KMS-11 (cell line): Measurements from ENCODE around the gene MAP3K7.

Experiments used
- H2AFZ ChIP-seq: fragments of 200-600 bp; sonication (generic); 2 replicates; pipeline ENCODE4 v1.6.1; 2016; ENCODE audit warnings: antibody characterized with exemption, mixed run types, low read depth
- H3K27ac ChIP-seq: fragments of 200-600 bp; sonication (generic); 2 replicates; pipeline ENCODE4 v1.6.1; 2016; ENCODE audit warnings: mild to moderate bottlenecking, mixed run types
- H3K27me3 ChIP-seq: fragments of 200-600 bp; sonication (generic); 2 replicates; pipeline ENCODE4 v1.6.1; 2017; ENCODE audit warnings: mild to moderate bottlenecking, low read depth, mixed run types, moderate library complexity; ENCODE audit not compliant: insufficient read depth
- H3K36me3 ChIP-seq: fragments of 200-600 bp; sonication (generic); 2 replicates; pipeline ENCODE4 v1.6.1; 2017; ENCODE audit warnings: mild to moderate bottlenecking, mixed run types; ENCODE audit not compliant: insufficient read depth
- H3K4me1 ChIP-seq: fragments of 200-600 bp; sonication (generic); 2 replicates; pipeline ENCODE4 v1.6.1; 2016; ENCODE audit warnings: mild to moderate bottlenecking, low read depth, mixed run types; ENCODE audit not compliant: poor library complexity, severe bottlenecking
- H3K4me2 ChIP-seq: fragments of 200-600 bp; sonication (generic); 2 replicates; pipeline ENCODE4 v1.7.0; 2016; ENCODE audit warnings: mild to moderate bottlenecking, mixed run types
- H3K4me3 ChIP-seq: fragments of 200-600 bp; sonication (generic); IDR thresholded peaks from 2 replicates; pipeline ENCODE4 v1.6.1; 2017; ENCODE audit warnings: low read depth, low read length, mixed read lengths; ENCODE audit not compliant: insufficient read depth
- H3K79me2 ChIP-seq: fragments of 200-600 bp; sonication (generic); 2 replicates; pipeline ENCODE4 v1.6.1; 2016; ENCODE audit warnings: low read depth, mixed run types; ENCODE audit not compliant: insufficient read depth
- H3K9ac ChIP-seq: fragments of 200-600 bp; sonication (generic); 2 replicates; pipeline ENCODE4 v1.6.1; 2016; ENCODE audit warnings: mild to moderate bottlenecking, mixed run types
- H4K20me1 ChIP-seq: fragments of 200-600 bp; sonication (generic); 2 replicates; pipeline ENCODE4 v1.6.1; 2016; ENCODE audit warnings: mild to moderate bottlenecking, mixed run types; ENCODE audit not compliant: insufficient read depth
- CTCF ChIP-seq: fragments of 200-600 bp; sonication (generic); conservative IDR thresholded peaks from 2 replicates; pipeline ENCODE4 v1.6.1; 2017; ENCODE audit warnings: low read depth, mild to moderate bottlenecking, antibody characterized with exemption, low read length, moderate library complexity, mixed read lengths

MAP3K7 gene

GRCh38 chr6:90583836-90584481 is 2.9 kb downstream of the MAP3K7 start:
- Histone ChIP-seq H4K20me1 (no peaks in the 10 kb centered on the region), H3K36me3 (no peaks in the 10 kb centered on the region), H3K4me1 (peaks cover 37% of the 10 kb centered on the region), H3K4me3 (no peak overlapping the region), H3K9ac (no peak overlapping the region), H3K27ac (no peak overlapping the region), H3K27me3 (no peaks in the 10 kb centered on the region), H3K79me2 (peaks cover 55% of the 10 kb centered on the region), H3K4me2 (no peak overlapping the region), H2AFZ (no peak overlapping the region)
- TF ChIP-seq CTCF = no peak

GRCh38 chr6:90583179-90583835 is 3.6 kb downstream of the MAP3K7 start:
- H3K9ac ChIP-seq = no peak overlapping the region
- H3K27me3 ChIP-seq = no peaks in the 10 kb centered on the region
- peaks cover 55% of the 10 kb centered on the region for H3K79me2 ChIP-seq
- H3K4me1 ChIP-seq = peaks cover 37% of the 10 kb centered on the region
- no peak overlapping the region for H3K4me2 ChIP-seq
- H4K20me1 ChIP-seq = no peaks in the 10 kb centered on the region
- no peak overlapping the region for H3K4me3 ChIP-seq
- no peak for TF ChIP-seq CTCF
- H2AFZ ChIP-seq = no peak overlapping the region
- no peak overlapping the region for H3K27ac ChIP-seq
- H3K36me3 ChIP-seq = no peaks in the 10 kb centered on the region

- no peak overlapping the region; the same call in 1 of the 2 replicates for H3K4me2 ChIP-seq
Measured at GRCh38 chr6:90581146-90581545, 5.7 kb downstream of the MAP3K7 start.

GRCh38 chr6:90578894-90579549 is 7.8 kb downstream of the MAP3K7 start:
- TF ChIP-seq CTCF = no peak
- Histone ChIP-seq H4K20me1 (no peaks in the 10 kb centered on the region), H2AFZ (no peak overlapping the region), H3K4me3 (no peak overlapping the region), H3K79me2 (peaks cover 33% of the 10 kb centered on the region; the same call in 1 of the 2 replicates), H3K27me3 (no peaks in the 10 kb centered on the region), H3K36me3 (no peaks in the 10 kb centered on the region), H3K9ac (no peak overlapping the region), H3K4me1 (peaks cover 44% of the 10 kb centered on the region), H3K27ac (no peak overlapping the region), H3K4me2 (no peak overlapping the region)

More at GRCh38 chr6:90581146-90581545, 5.7 kb downstream of the MAP3K7 start:
- H3K4me1 ChIP-seq = peaks cover 41% of the 10 kb centered on the region
- H3K4me3 ChIP-seq = no peak overlapping the region
- H4K20me1 ChIP-seq = no peaks in the 10 kb centered on the region
- peaks cover 51% of the 10 kb centered on the region for H3K79me2 ChIP-seq
- no peaks in the 10 kb centered on the region for H3K36me3 ChIP-seq
- H3K27me3 ChIP-seq = no peaks in the 10 kb centered on the region
- H3K27ac ChIP-seq = no peak overlapping the region
- H2AFZ ChIP-seq = no peak overlapping the region
- no peak for TF ChIP-seq CTCF
- H3K9ac ChIP-seq = no peak overlapping the region
